Activated CD4-positive, CD25-positive, alpha-beta regulatory T cell treated with anti-CD3 and anti-CD28 coated beads, Interleukin-2, amount 50 U/mL, for 24 hours (primary cell): ENCODE data around the gene IGFN1.
"Not testable (repeated sequence)": the region's sequence is repeated elsewhere in the genome, so short reads cannot be mapped to it uniquely, and the experiment has no call there.

Source experiments
- ATAC-seq, 2 donors: fragments of 150-1000 bp; cut with Tn5 transposase; one replicate each; pipeline ENCODE4 v1.10.0; 2021; ENCODE audit warnings: mild to moderate bottlenecking in 1 of 2, moderate library complexity in 1 of 2

IGFN1 gene

GRCh38 chr1:201251411-201251810 lies 60.8 kb downstream of the IGFN1 start:
- ATAC-seq = no peak

GRCh38 chr1:201251851-201252430 lies 61.3 kb downstream of the IGFN1 start:
- no peak for ATAC-seq

DNA sequence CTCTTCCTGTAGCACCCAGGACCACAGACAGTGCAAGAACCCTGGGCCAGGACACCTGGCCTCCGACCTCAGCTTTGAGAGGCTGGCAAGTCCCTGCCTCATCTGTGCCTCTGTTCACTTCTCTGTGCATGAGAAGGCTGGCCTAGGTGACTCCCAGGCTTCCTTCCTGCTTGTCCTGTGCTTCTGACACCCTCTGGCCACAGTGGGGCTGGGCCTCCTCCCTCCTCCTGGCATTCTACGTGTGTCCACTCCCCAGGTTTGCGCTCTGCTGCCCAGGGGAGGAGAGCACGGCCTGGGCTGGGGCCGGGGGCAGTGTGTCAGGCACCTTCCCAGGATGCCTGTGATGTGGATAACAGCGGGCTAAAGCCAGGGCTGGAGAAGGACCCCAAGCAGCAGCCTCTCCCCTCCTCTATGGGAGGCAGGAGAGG lies 62.3 kb downstream of the IGFN1 start:
- ATAC-seq = no peak

GRCh38 chr1:201253411-201253810 lies 62.8 kb downstream of the IGFN1 start:
- no peak for ATAC-seq

DNA sequence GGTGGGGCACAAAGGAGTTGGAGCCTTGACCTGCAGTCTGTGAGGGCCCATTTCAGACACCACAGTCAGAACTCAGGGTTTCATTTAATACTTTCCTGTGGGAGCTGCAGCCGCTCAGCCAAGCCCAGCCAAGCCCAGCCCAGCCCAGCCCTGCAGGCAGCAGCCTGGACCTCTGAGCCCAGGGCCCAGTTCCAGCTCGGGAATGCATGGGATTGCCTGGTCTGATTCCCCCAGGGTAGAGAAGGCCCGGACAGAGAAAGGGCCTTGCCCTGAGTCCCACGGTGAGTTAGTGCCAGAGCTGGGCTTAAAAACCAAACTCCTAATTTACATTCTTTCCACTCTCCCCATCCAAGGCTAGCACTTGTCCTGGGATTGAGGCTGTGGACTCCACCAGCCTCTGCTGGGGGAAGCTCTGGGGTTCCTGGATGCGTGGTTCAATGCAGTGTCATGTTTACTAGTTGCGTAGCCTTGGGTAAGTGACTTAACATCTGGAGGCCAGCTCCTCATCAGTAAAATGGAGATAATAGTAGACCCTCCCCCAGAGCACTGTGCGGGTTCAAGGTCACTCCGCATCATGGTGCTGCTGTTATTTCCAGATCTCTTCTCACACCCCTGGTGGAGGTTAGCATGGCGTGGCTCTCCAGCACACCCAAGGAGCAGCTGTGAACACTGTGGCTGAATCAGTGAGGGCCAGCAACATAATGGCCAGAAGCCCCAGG lies 63.4 kb downstream of the IGFN1 start:
- no peak for ATAC-seq

DNA sequence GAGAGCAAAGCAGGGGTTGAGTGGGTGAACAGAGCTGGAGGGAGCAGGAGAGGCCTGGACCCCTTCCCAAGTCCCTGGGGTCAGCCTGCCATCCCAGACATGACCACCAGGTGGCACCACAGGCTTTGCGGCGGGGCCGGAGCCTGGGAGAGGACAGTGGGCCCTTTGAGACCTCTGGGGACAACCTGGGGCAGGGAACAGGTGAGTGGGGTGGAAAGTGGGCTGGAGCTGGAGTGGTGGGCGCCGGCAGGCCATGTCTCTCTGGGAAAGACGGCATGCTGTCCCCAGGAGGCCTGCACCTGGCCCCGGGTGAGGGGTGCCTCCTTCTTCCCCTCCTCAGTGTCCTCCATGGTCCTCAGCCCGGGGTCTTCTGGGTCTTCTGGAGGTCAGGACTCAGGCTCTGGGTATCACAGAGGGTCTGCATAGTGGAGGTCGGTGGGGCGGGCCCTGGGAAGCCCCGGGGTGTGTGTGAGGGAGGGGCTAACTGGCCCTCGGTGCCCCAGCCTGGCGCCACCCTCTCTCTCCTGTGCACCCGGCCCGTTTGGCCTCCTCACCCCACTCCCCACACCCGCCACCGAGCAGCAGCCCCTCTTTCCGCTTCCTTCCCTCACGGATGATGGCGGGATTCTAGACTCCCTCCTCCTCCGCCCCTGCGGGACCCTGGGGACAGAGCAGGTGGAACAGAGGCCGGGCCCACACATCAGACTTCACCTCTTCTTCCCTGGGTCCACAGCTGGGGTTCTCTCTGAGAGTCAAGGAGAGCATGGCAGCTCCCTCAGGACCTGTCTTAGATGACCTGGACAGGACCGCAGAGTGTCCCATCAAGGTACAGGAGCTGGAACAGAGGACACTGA lies 64.2 kb downstream of the IGFN1 start:
- ATAC-seq = peak in 1 of 2 donors; percentile 21

DNA sequence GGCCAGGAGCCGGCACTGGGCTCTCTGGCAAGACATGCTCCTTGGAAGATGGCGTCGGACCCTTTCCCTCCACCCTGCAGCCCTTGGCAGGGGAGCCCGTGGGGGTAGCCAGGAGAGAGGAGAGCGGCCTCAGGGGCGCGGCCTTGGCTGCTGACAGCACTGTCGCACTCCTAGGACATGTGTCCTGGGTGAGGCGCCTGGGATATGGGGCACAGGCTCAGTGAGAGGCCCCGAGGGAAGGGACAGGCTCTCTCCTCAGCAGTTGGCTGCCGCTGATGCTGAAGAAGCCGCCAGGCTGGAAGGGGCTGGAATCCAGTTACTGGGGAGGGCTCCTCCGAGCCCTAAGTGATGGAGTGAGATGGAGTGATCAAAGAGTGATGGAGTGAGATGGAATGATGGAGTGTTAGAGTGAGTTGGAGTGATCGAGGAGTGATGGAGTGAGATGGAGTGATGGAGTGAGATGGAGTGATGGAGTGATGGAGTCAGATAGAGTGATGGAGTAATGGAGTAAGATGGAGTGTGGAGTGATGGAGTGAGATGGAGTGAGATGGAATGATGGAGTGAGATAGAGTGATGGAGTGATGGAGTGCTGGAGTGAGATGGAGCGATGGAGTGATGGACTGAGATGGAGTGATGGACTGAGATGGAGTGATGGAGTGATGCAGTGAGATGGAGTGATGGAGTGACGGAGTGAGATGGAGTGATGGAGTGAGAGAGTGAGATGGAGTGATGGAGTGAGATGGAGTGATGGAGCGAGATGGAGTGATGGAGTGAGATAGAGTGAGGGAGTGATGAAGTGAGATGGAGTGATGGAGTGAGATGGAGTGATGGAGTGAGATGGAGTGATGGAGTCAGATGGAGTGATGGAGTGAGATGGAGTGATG lies 65.1 kb downstream of the IGFN1 start:
- ATAC-seq = no peak

- ATAC-seq = not testable (repeated sequence)
These were observed 67.5 kb downstream of the IGFN1 start for GRCh38 chr1:201258132-201258531.

- ATAC-seq = no peak
These were observed 68.2 kb downstream of the IGFN1 start for GRCh38 chr1:201258763-201259230.

DNA sequence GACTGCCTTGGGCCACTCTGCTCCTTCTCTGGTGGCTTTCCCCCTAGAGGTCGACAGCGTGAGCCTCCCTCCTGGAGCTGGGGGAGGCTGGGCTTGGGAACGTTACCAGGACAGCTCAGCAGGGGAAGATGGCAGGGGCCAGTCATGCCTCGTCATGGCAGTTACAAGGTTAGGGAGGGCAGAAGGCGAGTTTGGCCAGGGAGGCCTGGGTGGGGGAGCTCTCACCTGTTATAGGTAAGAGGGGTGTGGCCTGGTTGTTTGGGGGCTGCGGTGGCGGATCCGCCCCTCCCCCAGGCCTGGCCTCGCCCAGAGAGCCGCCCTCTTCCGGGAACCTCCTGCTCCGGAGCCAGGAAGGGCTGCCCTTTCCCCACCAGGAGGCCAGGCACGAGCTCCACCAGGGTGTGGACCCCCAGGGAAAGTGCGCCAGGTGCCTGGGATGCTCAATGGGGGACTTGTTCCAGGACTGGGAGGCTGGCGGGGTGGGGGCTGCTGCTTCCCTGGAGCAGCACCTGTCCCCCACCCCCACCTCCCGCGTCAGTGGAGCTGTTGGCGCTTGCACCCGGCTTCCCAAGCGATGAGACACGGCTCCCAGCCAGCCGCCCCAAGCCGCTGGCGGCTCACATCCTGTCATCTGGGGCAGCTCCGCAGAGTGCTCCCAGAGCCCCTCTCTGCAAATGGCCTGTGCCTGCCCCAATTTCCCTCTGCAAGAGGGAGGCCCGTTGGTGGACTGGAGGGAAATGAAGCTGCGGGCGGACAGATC lies 69.0 kb downstream of the IGFN1 start:
- ATAC-seq = no peak

GRCh38 chr1:201260236-201260590 lies 69.6 kb downstream of the IGFN1 start:
- ATAC-seq = no peak

GRCh38 chr1:201260648-201261311 lies 70.2 kb downstream of the IGFN1 start:
- ATAC-seq = no peak

GRCh38 chr1:201261771-201262547 lies 71.3 kb downstream of the IGFN1 start:
- ATAC-seq = no peak

DNA sequence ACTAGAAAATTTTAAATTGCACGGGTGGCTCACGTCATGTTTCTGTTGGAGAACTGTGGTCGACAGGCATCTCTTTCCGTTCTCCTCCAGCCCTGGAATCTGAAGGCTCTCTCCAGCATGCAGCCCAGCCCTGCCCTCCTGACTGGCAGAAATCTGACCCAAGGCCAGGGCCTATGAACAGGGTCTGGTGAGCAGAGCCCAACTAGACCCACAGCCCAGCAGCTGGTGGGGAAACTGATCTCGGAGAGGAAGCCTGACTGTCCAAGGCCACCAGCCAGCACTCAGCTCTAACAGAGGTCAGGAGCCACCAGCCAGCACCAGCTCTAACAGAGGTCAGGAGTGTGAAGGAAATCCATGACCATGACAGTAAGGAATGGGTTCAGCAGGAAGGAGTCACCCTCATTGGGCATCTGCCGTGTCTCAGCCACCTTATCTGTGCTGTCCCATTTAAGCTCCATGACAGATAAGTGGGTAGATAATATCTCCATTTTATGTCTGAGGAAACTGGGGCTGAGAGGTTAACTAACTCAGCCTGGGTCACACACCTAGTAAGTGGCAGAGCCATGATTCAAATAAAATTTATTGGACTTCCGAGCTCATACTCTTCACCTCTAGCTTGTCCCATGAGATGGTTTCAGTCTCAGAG lies 72.5 kb downstream of the IGFN1 start:
- ATAC-seq = no peak

GRCh38 chr1:201264072-201264471 lies 73.4 kb downstream of the IGFN1 start:
- ATAC-seq = no peak

DNA sequence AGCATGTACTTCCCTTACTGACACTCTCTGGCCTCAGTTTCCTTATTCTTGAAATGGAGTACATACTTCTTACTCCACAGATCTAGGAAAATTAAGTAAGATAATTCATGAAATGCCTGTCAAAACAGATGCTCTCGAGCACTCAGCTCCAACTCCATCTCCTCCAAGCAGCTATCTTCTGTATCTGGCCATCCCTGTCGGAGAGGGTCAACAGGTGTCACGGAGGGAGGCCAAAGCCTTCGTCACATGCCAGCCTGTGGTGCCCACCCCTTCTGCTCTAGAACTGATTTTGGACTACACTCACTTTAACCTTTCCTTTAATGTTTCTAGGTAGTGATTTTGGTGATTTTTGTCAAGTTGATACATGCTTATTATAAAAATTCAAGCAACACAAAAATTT lies 73.9 kb downstream of the IGFN1 start:
- no peak for ATAC-seq

DNA sequence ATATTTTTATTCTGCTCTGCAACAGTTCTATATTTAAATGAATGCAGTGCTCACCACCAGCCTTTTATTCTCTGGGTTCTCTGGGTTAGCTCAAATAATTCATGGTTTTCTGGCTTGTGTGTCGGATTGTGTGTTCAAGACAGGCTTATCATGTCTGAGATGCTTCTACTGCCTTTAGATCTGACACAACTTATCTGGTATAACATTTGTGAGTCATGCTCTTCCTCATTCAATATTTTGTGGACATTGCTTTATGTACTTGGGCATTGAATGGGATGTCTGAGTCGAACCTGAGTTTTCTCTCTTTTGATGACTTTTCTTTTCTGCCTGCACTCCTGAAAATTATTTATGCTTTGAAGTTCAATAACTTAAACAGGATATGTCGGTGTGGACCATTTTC lies 75.1 kb downstream of the IGFN1 start:
- ATAC-seq = no peak

DNA sequence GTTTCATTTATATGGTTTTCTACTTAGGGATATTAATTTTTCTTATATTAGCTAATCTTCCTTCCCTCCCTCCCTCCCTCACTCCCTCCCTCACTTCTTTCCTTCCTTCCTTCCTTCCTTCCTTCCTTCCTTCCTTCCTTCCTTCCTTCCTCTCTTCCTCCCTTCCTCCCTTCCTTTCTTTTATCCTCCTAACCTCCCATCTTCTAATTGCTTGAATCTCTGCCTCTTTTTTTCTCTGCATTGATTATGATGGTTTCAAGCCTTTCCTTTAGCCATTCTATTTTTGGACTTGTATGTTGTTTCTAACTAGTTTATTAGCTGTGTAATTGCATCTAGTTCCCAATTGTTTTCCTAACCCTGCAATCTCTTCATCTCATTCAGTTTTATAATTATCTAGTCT lies 75.7 kb downstream of the IGFN1 start:
- ATAC-seq = no peak

DNA sequence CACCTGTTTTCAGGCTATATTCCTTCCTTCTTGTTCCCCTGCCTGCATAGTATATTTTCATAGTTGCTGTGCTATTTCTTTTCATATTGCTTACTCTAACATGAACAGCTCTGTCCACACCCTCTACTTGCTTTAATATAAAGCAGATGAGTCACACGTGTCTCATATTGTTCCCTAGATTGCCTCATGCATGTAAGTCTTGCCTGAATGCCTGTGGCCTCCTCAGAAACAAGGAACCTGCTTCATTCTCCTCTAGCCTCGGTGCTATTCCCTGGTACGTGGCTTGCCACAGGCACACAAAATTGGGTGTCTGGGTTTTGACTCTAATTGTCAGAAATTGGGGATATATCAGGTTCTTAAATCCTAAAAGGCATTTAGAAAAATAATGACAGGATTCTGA lies 76.2 kb downstream of the IGFN1 start:
- no peak for ATAC-seq
